Vagina (tissue), 2 donors: ENCODE measurements around the gene C11orf24. TPM values are rescaled to one million over a fixed set of nuclear protein-coding genes. Genes with fewer than 3 reads are reported as not detected.
"Not testable (repeated sequence)": the region's sequence is repeated elsewhere in the genome, so short reads cannot be mapped to it uniquely, and the experiment has no call there.

Source experiments
- DNase-seq, 2 donors: peaks; one replicate each; pipeline ENCODE4 v3.0.0-alpha.2; 2017; ENCODE audit errors: extremely low spot score in 2 of 2
- H3K27ac ChIP-seq: fragments of 200-600 bp; sonication (generic); one replicate; pipeline ENCODE4 v1.5.1; 2019
- H3K27me3 ChIP-seq: fragments of 200-600 bp; sonication (generic); one replicate; pipeline ENCODE4 v1.5.1; 2019
- H3K36me3 ChIP-seq, 2 donors: fragments of 200-600 bp; sonication (generic); one replicate each; pipeline ENCODE4 v1.5.1; 2017 to 2019
- H3K4me1 ChIP-seq: fragments of 200-600 bp; sonication (generic); one replicate; pipeline ENCODE4 v1.5.1; 2019
- H3K4me3 ChIP-seq, 2 donors: fragments of 200-600 bp; sonication (generic); 1 replicate in 1 of 2; 2 replicates in 1 of 2; pipeline ENCODE4 v1.5.1; 2016 to 2019
- H3K9me3 ChIP-seq: fragments of 200-600 bp; sonication (generic); one replicate; pipeline ENCODE4 v1.5.1; 2019
- POLR2A ChIP-seq, 2 donors: fragments of 450-650 bp; IDR thresholded peaks; one replicate each; pipeline ENCODE4 v1.6.1; 2017; ENCODE audit warnings: antibody characterized with exemption in 2 of 2, mild to moderate bottlenecking in 2 of 2, moderate library complexity in 2 of 2
- POLR2AphosphoS5 ChIP-seq, 2 donors: sonication (generic); formaldehyde crosslinking; IDR thresholded peaks; one replicate each; pipeline ENCODE4 v1.9.0; 2017; ENCODE audit warnings: antibody characterized with exemption in 2 of 2, mild to moderate bottlenecking in 2 of 2, low read depth in 1 of 2; ENCODE audit not compliant: insufficient read depth in 1 of 2
- intact Hi-C: fragments of 100-400 bp; cut with DNase I; formaldehyde crosslinking; loops from one replicate; pipeline ENCODE4 v1.15.1; 2023
- total RNA-seq: library from RNA; depleted of rRNA; stranded (reverse); fragments of >200 nt; gene quantifications from one replicate; pipeline ENCODE4 v1.2.3, GENCODE V29; 2016
- TF ChIP-seq, protein P1 (sequence below), 3 experiments: fragments of 450-650 bp in 2 of 3; fragments of 200-600 bp in 1 of 3; sonication (generic) in 1 of 3; IDR thresholded peaks; one replicate each; pipeline ENCODE4 v1.5.1; 2017 to 2019; ENCODE audit warnings: antibody characterized with exemption in 3 of 3, mild to moderate bottlenecking in 2 of 3, moderate library complexity in 2 of 3

Gene C11orf24
- total RNA-seq, 1 donor from 2014 or later: 38.1 TPM

- no peaks in the 10 kb centered on the region for H3K9me3 ChIP-seq
- no peaks in the 10 kb centered on the region for H3K36me3 ChIP-seq
- H3K4me3 ChIP-seq: no peak overlapping the region
- peaks cover 10% of the 10 kb centered on the region for H3K4me1 ChIP-seq
- DNase-seq: no peak
- TF ChIP-seq POLR2AphosphoS5 (IDR thresholded peaks at IDR 0.05; ENCODE audit: insufficient read depth in 1 of 2, low read depth in 1 of 2) (no peak), POLR2A (IDR thresholded peaks at IDR 0.05) (no peak)
- TF ChIP-seq, protein P1, sequence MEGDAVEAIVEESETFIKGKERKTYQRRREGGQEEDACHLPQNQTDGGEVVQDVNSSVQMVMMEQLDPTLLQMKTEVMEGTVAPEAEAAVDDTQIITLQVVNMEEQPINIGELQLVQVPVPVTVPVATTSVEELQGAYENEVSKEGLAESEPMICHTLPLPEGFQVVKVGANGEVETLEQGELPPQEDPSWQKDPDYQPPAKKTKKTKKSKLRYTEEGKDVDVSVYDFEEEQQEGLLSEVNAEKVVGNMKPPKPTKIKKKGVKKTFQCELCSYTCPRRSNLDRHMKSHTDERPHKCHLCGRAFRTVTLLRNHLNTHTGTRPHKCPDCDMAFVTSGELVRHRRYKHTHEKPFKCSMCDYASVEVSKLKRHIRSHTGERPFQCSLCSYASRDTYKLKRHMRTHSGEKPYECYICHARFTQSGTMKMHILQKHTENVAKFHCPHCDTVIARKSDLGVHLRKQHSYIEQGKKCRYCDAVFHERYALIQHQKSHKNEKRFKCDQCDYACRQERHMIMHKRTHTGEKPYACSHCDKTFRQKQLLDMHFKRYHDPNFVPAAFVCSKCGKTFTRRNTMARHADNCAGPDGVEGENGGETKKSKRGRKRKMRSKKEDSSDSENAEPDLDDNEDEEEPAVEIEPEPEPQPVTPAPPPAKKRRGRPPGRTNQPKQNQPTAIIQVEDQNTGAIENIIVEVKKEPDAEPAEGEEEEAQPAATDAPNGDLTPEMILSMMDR (IDR thresholded peaks at IDR 0.05): no peak
- intact Hi-C loops: loop anchor here (5.0 kb wide), 1 partner anchor 80 kb away; no protein-coding TSS in a partner anchor
- H3K27me3 ChIP-seq: no peaks in the 10 kb centered on the region
- H3K27ac ChIP-seq: no peak overlapping the region
Observed at GRCh38 chr11:68302670-68303069, 30.9 kb upstream of the C11orf24 start.

- no peak for DNase-seq
- H3K36me3 ChIP-seq: no peaks in the 10 kb centered on the region
- peaks cover 13% of the 10 kb centered on the region for H3K4me1 ChIP-seq
- H3K27ac ChIP-seq: no peak overlapping the region
- TF ChIP-seq POLR2AphosphoS5 (IDR thresholded peaks at IDR 0.05; ENCODE audit: insufficient read depth in 1 of 2, low read depth in 1 of 2) (no peak), POLR2A (IDR thresholded peaks at IDR 0.05) (no peak)
- TF ChIP-seq, protein P1 (IDR thresholded peaks at IDR 0.05): no peak
- H3K27me3 ChIP-seq: no peaks in the 10 kb centered on the region
- no peaks in the 10 kb centered on the region for H3K9me3 ChIP-seq
- H3K4me3 ChIP-seq: no peak overlapping the region
- intact Hi-C loops: loop anchor here (5.0 kb wide), 1 partner anchor 80 kb away; no protein-coding TSS in a partner anchor
Observed at GRCh38 chr11:68302256-68302655, 30.5 kb upstream of the C11orf24 start.

- Histone ChIP-seq H3K36me3 (no peaks in the 10 kb centered on the region), H3K4me1 (peaks cover 13% of the 10 kb centered on the region), H3K9me3 (no peaks in the 10 kb centered on the region), H3K27ac (no peak overlapping the region), H3K27me3 (no peaks in the 10 kb centered on the region), H3K4me3 (no peak overlapping the region)
- no peak for DNase-seq
- intact Hi-C loops: loop anchor here (5.0 kb wide), 1 partner anchor 82 kb away; no protein-coding TSS in a partner anchor
- TF ChIP-seq, protein P1 (IDR thresholded peaks at IDR 0.05): no peak
- no peak for TF ChIP-seq POLR2AphosphoS5 (IDR thresholded peaks at IDR 0.05; ENCODE audit: insufficient read depth in 1 of 2, low read depth in 1 of 2)
- no peak for TF ChIP-seq POLR2A (IDR thresholded peaks at IDR 0.05)
Observed at GRCh38 chr11:68300076-68300830, 28.5 kb upstream of the C11orf24 start.

DNA sequence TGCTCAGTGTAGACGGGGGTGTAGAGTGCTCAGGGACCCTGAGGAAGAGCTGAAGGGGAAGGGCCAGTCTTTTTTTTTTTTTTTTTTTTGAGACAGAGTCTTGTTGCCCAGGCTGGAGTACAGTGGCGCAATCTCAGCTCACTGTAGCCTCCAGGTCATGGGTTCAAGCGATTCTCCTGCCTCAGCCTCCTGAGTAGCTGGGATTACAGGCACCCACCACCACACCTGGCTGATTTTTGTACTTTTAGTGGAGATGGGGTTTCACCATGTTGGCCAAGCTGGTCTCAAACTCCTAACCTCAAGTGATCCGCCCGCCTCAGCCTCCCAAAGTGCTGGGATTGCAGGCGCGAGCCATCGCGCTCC is 27.7 kb upstream of the C11orf24 start:
- not testable (repeated sequence) for H3K36me3 ChIP-seq, H3K4me3 ChIP-seq, H3K27ac ChIP-seq, DNase-seq, H3K9me3 ChIP-seq, H3K27me3 ChIP-seq
- intact Hi-C loops: loop anchor here (5.0 kb wide), 1 partner anchor 42 kb away; no protein-coding TSS in a partner anchor
- peaks cover 13% of the 10 kb centered on the region for H3K4me1 ChIP-seq

DNA sequence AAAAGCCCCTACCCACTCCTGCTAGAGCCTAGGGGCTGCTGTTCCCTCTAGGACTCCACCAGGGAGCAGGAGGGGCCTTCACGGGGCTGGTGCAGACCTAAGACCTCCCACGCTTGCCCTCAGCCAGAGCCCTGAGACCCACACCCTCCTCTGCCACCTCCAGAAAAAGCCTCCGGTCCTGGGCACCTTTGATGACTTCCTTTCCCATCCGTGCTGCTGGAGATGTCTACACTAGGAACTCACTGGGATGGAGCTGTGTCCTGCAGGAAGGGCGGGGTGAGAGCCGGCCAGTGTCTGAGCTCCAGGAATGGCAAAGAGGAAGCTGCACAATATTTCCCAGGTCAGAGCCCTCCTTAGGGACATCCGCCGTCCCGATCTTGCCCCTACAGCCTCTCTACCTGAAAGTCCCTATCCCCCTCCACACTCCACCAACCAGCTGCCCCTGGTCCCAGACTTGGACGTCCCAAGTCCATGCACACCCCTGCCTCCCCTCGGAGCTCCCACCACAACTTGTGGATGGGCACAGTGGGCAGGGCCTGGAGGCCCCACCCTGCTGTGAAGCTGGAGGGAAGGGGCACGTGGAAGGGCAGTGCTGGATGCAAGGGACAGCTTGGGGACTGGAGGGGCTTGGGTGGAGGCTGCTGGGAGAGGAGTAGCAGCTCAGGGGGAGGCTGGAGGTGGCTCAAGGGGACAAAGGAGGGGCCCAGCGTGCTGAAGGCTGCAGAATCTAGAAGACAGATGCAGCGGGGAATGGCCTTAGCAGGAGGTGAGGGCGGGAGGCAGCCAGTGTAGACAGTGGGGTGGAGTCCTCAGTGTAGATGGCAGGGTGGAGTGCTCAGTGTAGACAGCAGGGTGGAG is 27.1 kb upstream of the C11orf24 start:
- no peaks in the 10 kb centered on the region for H3K9me3 ChIP-seq
- no peak overlapping the region for H3K27ac ChIP-seq
- no peak overlapping the region for H3K4me3 ChIP-seq
- DNase-seq: no peak
- no peaks in the 10 kb centered on the region for H3K27me3 ChIP-seq
- intact Hi-C loops: loop anchor here (5.0 kb wide), 1 partner anchor 42 kb away; no protein-coding TSS in a partner anchor
- no peaks in the 10 kb centered on the region for H3K36me3 ChIP-seq
- peaks cover 13% of the 10 kb centered on the region for H3K4me1 ChIP-seq
- TF ChIP-seq POLR2A (IDR thresholded peaks at IDR 0.05) (no peak), POLR2AphosphoS5 (IDR thresholded peaks at IDR 0.05; ENCODE audit: insufficient read depth in 1 of 2, low read depth in 1 of 2) (no peak)
- TF ChIP-seq, protein P1 (IDR thresholded peaks at IDR 0.05): no peak
